HG02970 (cell line): ENCODE data around the gene CPO.
"Not testable (repeated sequence)": the region's sequence is repeated elsewhere in the genome, so short reads cannot be mapped to it uniquely, and the experiment has no call there.

Source experiments
- ATAC-seq: cut with Tn5 transposase; IDR thresholded peaks from one replicate; pipeline ENCODE4 v1.9.1; 2021; ENCODE audit warnings: mild to moderate bottlenecking, moderate library complexity, moderate number of reproducible peaks; ENCODE audit not compliant: unreplicated experiment, low FRiP score

The CPO gene

DNA sequence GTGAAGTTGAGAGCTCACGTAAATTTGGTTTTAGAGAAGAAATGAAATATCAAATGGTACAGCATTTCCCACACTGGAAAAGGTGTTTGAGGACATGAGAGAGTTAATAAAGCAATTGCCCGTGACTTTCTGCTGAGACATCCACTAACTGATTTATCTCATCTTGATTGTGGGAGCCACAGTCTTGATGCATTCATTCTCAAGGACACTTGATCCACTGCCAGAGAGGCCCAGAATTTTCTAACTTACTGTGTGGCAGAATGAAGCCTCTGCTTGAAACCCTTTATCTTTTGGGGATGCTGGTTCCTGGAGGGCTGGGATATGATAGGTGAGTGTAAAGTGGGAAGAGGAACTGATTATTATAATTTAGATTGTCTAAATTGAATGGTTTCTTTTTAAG is at the start of gene CPO:
Gene CPO, plus strand, starts transcription at position 179 of the 400 bp plus-strand sequence. Its CDS starts 82 bp downstream, at position 261.
- no peak for ATAC-seq

- ATAC-seq = no peak
Measured at GRCh38 chr2:206890179-206890578, 49.1 kb upstream of the CPO start.

DNA sequence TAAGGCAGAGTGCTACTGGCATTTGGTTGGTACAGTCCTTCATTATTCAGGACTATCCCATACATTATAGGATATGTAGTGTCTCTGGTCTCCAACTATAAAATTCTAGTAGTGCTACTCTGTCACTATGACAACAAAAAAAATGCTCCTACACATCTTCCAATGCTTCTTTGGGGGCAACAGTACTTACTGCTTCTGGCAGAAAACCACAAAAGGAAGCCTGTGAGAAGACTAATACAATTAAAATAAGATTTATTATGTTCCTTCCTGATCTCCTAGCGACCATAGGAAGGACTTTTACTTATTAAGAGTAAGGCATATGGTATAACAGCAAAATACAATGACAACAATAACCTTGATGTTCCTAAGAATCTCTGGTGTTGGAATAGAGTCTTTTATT is 48.4 kb upstream of the CPO start:
- ATAC-seq = no peak

GRCh38 chr2:206915121-206915520 is 24.2 kb upstream of the CPO start:
- no peak for ATAC-seq

DNA sequence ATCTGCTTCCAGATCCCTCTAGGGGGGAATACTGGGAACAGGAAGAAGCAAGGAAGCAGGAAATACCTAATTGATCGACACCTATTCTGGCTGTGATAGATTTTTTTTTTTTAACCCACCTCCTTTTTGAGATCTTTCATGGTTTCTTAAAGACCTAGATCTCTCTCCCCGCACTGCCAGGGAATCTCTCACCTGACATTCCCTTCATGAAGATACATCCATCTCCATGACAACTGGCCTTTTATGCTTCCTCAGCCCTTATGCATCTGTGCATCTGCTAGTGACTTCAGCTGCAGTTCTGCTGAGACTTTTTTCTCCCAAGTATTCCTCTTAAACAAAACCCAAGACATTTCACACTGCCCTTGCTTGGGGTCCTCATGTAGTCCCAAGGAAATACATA is 21.1 kb upstream of the CPO start:
- no peak for ATAC-seq

DNA sequence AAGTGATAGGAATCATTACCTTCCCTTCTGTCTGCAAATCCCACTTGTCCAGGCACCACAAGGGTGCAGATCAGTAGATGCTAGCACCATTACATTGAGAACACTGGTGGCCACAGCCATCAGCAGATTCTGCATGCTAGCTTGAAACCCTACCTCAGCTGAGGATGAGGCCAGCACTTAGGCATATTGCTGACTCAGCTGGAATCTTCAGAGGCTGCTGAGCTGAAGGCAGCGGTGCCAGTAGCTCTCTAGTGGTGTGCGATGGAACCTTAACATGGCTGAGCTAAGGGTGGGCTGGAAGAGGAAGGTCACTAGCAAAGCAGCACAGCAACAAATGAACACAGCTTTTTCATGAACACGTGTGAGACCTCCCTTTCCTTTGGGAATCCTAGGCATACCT is 19.0 kb upstream of the CPO start:
- ATAC-seq = no peak

DNA sequence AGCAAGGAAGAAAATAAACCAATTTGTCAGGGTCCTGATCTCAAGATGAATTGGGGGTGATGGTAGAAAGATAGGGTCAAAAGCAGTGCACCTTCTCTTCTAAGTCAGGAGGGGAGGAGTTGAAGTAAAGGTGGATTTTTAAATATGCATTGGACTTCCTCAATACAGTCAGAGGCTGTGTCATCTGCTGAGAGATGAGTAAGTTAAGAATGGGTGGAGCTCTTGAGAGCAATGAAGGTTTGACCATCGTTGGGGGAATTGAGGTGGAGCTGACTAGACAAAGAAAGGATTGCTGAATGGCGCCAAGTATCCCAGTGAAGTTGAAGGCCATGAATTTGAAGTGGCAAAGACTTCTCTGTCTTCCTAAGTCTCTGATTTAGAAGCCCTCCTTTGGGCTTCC is 18.4 kb upstream of the CPO start:
- ATAC-seq = no peak

DNA sequence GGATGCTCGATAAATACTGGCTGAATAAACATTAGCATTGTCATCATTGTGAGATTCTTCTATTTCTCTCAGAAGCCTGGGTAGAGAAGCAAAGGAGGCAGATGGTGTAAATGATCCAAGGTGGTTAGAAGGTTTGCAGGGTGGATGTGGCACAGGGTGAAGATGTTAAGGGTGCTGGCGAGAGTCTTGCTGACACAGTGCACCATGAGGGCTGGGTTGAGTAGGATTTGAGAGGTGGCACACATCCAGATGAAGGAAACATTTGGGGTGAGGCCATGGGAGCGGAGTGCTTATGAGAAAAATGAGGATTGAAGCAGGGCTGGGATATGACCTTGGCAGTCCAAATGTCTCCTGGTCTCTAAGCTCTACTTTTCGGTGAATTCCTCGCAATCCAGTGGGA is 17.8 kb upstream of the CPO start:
- no peak for ATAC-seq

DNA sequence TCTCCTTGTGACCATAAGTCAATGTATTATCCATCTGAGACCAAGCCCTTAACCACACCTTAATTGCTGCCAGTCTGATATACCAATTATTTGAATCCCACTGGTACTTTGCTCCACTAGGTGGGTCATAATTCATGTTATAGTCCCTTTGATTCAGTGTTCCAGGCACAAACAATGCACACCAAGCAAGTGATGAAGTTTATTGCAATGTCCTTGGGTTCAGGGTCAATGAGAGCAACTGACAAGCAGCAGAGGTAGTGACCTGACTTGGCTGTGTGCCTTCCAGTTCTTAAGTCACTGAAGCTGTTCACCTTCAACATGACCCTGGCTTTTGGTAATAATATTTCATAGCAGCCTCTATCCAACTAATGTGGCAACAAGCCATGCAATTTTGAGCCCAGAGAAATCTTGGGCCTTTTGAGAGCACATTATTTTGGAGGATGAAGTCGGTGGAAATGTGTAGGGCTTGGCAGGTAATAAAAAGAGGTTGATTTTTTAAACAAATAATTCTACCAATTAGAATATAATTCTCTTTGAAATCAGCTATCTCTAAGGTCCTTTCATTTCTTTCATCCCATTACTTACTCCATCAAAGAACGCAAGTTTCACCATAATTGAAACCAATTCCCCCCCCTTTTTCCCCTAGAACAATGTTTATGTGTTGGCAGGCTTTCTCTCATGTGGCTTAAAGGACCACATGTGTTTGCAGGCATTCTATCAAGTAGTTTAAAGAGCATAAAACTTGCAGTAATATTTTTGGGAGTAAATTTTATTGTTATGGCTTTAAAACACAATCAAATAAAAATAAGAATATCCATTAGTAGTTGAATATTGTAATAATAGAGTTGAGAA is 3.1 kb upstream of the CPO start:
- ATAC-seq = no peak

- no peak for ATAC-seq
Measured at GRCh38 chr2:206936843-206937230, 2.5 kb upstream of the CPO start.

DNA sequence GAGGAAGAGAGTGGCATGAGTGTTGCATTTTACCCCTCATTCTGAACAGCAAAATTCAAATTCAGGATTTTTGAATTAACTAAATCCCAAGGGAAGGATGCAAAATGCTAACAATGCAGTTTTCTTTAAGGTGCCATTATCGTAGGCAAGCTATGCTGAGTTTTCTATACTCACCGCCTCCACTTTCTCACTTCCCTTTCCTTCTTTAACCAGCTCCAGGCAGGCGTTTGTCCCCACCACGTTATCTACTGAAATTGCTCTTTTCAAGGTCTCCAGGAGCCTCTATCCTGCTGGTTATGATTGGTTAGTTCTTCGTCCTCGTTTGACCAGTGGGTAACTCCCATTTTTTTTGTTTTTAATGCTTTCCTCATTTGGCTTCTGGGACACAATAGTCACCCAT is 1.8 kb upstream of the CPO start:
- ATAC-seq = no peak

GRCh38 chr2:206940546-206940945 is 1.2 kb downstream of the CPO start:
- no peak for ATAC-seq

DNA sequence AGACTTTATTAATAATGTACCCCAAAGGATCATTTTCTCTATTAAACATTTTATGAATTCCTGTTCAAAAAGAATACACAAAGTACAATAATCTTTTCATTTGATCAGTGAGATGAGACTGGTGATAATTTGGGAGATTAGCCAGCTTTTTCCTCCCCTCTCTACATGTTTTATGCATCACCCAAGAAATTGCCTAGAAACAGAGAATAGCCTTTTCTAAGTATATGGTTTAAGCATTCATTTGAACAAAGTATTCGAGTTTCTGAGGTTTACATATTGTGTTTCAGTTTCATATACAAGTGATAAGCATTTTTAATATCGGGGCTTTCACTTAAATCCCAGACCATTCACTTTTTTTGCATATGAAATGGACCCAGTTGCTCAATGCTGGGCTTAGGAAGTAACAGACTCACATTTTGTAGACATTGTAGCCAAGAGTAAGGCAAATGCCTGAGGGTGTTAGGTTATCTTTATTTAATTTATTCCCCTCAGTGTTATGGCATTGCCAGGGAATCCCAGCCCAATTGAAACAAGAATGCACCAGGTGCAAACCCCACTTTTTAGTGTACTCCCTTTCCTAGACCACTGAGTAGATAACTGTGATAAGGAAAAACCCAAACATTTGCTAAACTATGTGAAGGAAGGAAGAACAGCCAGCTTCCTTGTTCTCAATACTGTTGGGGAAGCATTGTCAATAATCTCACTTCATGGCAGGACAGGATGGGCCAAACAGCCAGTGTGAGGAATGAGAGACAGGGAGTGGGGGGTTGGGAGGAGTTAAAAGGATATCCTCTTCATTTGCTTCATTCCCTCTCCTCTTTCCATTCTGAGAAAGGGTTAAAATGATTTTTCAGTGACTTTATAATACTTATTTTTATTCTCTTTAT is 3.5 kb downstream of the CPO start:
- no peak for ATAC-seq

GRCh38 chr2:206953404-206953803 is 14.1 kb downstream of the CPO start:
- not testable (repeated sequence) for ATAC-seq

- ATAC-seq = no peak
Measured at GRCh38 chr2:206955253-206955652, 15.9 kb downstream of the CPO start.

GRCh38 chr2:206958261-206958660 is 18.9 kb downstream of the CPO start:
- no peak for ATAC-seq

DNA sequence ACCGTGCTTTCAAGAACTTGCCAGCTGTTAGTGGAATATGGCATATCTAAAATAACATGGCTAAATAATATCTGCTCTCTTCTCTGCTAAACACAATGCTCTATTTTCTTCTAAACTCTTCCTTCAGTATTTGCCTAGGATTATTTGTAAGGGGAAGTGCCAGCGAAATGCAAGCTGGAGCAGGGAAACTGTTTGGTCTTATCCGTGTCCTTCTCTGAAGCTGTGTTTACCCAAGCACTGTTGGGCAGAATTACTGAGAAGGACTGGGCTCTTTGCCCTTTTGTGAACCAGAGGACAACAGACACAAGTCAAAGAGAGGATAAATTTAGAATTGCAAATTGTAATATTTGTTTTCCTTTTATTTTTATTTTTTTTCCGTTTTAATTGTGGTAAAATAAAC is 23.6 kb downstream of the CPO start:
- ATAC-seq = no peak

DNA sequence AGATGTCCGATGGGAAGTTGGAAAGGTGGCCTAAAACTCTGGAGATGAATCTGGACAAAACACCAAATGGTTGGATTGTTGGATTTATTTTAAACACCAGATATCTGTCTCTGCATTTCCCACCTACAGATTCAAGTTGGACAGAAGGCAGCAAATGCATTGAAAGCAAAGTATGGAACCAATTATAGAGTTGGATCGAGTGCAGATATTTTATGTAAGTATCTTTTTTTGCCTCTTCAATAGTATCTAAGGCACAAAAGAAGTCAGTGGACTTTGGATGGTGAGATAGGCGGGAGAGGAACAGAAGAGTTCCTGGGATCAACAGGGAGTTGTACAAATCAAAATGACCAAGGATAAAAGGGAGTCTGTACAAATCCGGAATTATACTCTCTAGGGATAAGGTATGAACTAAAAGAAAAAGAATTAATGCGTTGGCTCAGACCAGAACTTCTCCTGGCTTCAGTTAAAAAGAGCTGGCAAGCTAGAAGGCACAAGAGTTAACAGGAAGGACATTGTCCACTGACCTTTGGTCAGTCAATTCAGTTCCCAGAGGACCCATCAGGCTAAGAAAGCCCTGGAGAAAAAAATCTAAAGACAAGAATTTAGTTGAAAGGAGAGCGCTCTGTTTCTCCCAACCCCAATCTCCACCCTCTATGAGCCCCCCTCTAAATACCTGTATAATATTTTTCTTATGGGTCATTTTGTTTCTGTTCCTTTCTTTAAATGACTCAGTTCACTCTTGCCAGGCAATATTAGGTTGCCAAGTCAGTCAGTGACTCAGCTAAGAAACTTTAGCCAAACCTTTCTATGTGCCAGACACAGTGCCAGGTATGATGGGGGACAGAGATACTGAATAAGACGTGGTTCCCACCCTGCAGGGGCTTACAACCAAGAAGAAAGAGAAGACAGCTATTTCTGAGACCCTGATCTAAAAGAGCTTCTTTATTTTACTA is 29.1 kb downstream of the CPO start:
- no peak for ATAC-seq

DNA sequence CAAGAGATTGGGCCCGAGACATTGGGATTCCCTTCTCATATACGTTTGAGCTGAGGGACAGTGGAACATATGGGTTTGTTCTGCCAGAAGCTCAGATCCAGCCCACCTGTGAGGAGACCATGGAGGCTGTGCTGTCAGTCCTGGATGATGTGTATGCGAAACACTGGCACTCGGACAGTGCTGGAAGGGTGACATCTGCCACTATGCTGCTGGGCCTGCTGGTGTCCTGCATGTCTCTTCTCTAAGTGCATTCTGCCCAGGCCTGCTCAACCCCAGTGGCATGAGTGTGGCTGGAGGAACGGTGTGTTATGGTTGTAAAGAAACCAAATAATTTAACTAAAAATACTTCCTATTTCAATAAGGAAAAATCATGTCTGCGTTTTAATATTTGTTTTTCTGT is 29.9 kb downstream of the CPO start:
- ATAC-seq = no peak

GRCh38 chr2:206970589-206971360 is 31.5 kb downstream of the CPO start:
- ATAC-seq = no peak
